IMR-90 (cell line): Measurements from ENCODE around the gene RUNDC3A. TPM values are rescaled to one million over a fixed set of nuclear protein-coding genes. Genes with fewer than 3 reads are reported as not detected.

Experiments
- ATAC-seq: fragments of 200-7000 bp; cut with Tn5 transposase; 2 replicates; pipeline ENCODE4 v1.9.1; 2020; ENCODE audit warnings: low read depth, mild to moderate bottlenecking, moderate library complexity
- BruUV-seq: library from RNA; stranded (reverse); fragments of 400-500 nt; replicated peaks from 2 replicates; lab custom pipeline; 2021; lab: Mats Ljungman, UMichigan
- CTCF ChIA-PET: fragments of 300-600 bp; formaldehyde crosslinking; extraction: SDS; loops from one replicate; lab custom pipeline; 2021; ENCODE audit warnings: antibody characterized with exemption; lab: Yijun Ruan, JAX
- POLR2A ChIA-PET: fragments of 300-600 bp; sonication (Branson Sonifier 250); formaldehyde crosslinking; loops from one replicate; lab custom pipeline; 2022; ENCODE audit warnings: antibody characterized with exemption; ENCODE audit not compliant: unreplicated experiment; lab: Charles Lee
- DNase-seq: peaks from one replicate; pipeline ENCODE4 v3.0.0; 2013
- H2AFZ ChIP-seq: replicated peaks from 2 replicates; pipeline ENCODE3; 2013; ENCODE audit warnings: low read length, mild to moderate bottlenecking; ENCODE audit not compliant: poor library complexity
- H2AK5ac ChIP-seq: 2 replicates; pipeline ENCODE4 v1.6.1; 2013; ENCODE audit warnings: low read depth, low read length, inconsistent platforms
- H2AK9ac ChIP-seq: replicated peaks from 2 replicates; pipeline ENCODE3; 2013; ENCODE audit warnings: mild to moderate bottlenecking, low read depth, low read length, moderate library complexity; ENCODE audit not compliant: poor library complexity
- H2BK120ac ChIP-seq: 2 replicates; pipeline ENCODE4 v1.6.1; 2013; ENCODE audit warnings: low read depth, low read length, inconsistent platforms
- H2BK15ac ChIP-seq: 3 replicates; pipeline ENCODE4 v1.6.1; 2013; ENCODE audit warnings: low read depth, low read length, inconsistent platforms
- H2BK20ac ChIP-seq: 2 replicates; pipeline ENCODE4 v1.6.1; 2013; ENCODE audit warnings: low read depth, mild to moderate bottlenecking, inconsistent platforms, low read length, moderate library complexity
- H2BK5ac ChIP-seq: 2 replicates; pipeline ENCODE4 v1.6.1; 2013; ENCODE audit warnings: mild to moderate bottlenecking, low read depth, low read length, inconsistent platforms; ENCODE audit not compliant: poor library complexity, severe bottlenecking
- H3K14ac ChIP-seq: replicated peaks from 2 replicates; pipeline ENCODE4 v1.6.1; 2013; ENCODE audit warnings: low read depth, low read length, inconsistent platforms
- H3K18ac ChIP-seq: 2 replicates; pipeline ENCODE4 v1.6.1; 2013; ENCODE audit warnings: low read depth, low read length, control low read depth
- H3K23ac ChIP-seq: 2 replicates; pipeline ENCODE4 v1.6.1; 2013; ENCODE audit warnings: low read depth, low read length, inconsistent platforms
- H3K27ac ChIP-seq: 2 replicates; pipeline ENCODE4 v1.5.1; 2013; ENCODE audit warnings: mild to moderate bottlenecking, control low read depth, low read length; ENCODE audit not compliant: insufficient read depth
- H3K27me3 ChIP-seq: 2 replicates; pipeline ENCODE4 v1.6.1; 2013; ENCODE audit warnings: low read length; ENCODE audit not compliant: control insufficient read depth, insufficient read depth
- H3K36me3 ChIP-seq: 2 replicates; pipeline ENCODE4 v1.6.1; 2013; ENCODE audit warnings: low read length, mixed read lengths; ENCODE audit not compliant: control insufficient read depth, insufficient read depth
- H3K4ac ChIP-seq: 2 replicates; pipeline ENCODE4 v1.6.1; 2013; ENCODE audit warnings: low read depth, low read length, inconsistent platforms
- H3K4me1 ChIP-seq: 2 replicates; pipeline ENCODE4 v1.6.1; 2013; ENCODE audit warnings: low read length, mixed read lengths; ENCODE audit not compliant: control insufficient read depth, insufficient read depth
- H3K4me2 ChIP-seq: 2 replicates; pipeline ENCODE4 v1.6.1; 2013; ENCODE audit warnings: low read depth, mild to moderate bottlenecking, control low read depth, low read length, moderate library complexity
- H3K4me3 ChIP-seq: 2 replicates; pipeline ENCODE4 v1.5.1; 2013; ENCODE audit warnings: low read depth, mild to moderate bottlenecking, control low read depth, low read length, moderate library complexity; ENCODE audit not compliant: insufficient read depth
- H3K56ac ChIP-seq: 2 replicates; pipeline ENCODE4 v1.6.1; 2013; ENCODE audit warnings: low read length, inconsistent platforms; ENCODE audit not compliant: insufficient read depth; ENCODE audit errors: extremely low read depth
- H3K79me1 ChIP-seq, 2 experiments: 2 replicates each; pipeline ENCODE4 v1.6.1; 2013; ENCODE audit warnings: low read length in 2 of 2, inconsistent platforms in 1 of 2, low read depth in 1 of 2
- H3K9ac ChIP-seq: 2 replicates; pipeline ENCODE4 v1.6.1; 2013; ENCODE audit warnings: low read depth, low read length, control low read depth
- H3K9me1 ChIP-seq: 2 replicates; pipeline ENCODE4 v1.6.1; 2013; ENCODE audit warnings: low read length, inconsistent platforms; ENCODE audit not compliant: insufficient read depth
- H3K9me3 ChIP-seq: 2 replicates; pipeline ENCODE4 v1.6.1; 2013; ENCODE audit warnings: low read length; ENCODE audit not compliant: control insufficient read depth, insufficient read depth
- H4K20me1 ChIP-seq: 2 replicates; pipeline ENCODE4 v1.6.1; 2013; ENCODE audit warnings: low read length, inconsistent platforms; ENCODE audit not compliant: insufficient read depth
- H4K5ac ChIP-seq: 2 replicates; pipeline ENCODE4 v1.6.1; 2013; ENCODE audit warnings: mild to moderate bottlenecking, low read depth, low read length, control low read depth
- H4K8ac ChIP-seq, 2 experiments: 2 replicates each; pipeline ENCODE4 v1.6.1; 2013; ENCODE audit warnings: low read depth in 2 of 2, low read length in 2 of 2, control low read depth in 1 of 2, inconsistent platforms in 1 of 2
- H4K91ac ChIP-seq: 2 replicates; pipeline ENCODE4 v1.6.1; 2013; ENCODE audit warnings: low read depth, low read length, inconsistent platforms; ENCODE audit not compliant: insufficient read depth
- BHLHE40 ChIP-seq: fragments of 150-350 bp; IDR thresholded peaks from 2 replicates; pipeline ENCODE4 v1.6.1; 2016; ENCODE audit warnings: mild to moderate bottlenecking, low read depth, low read length
- CEBPB ChIP-seq: IDR thresholded peaks from 2 replicates; pipeline ENCODE4 v1.6.1; 2012; ENCODE audit warnings: low read depth, low read length, improper control_type of control experiment
- CHD1 ChIP-seq: IDR thresholded peaks from 2 replicates; pipeline ENCODE4 v1.6.1; 2012; ENCODE audit warnings: low read depth, low read length, improper control_type of control experiment
- FOS ChIP-seq: fragments of 150-350 bp; IDR thresholded peaks from 2 replicates; pipeline ENCODE4 v1.6.1; 2016; ENCODE audit warnings: low read depth, low read length
- MAFK ChIP-seq: IDR thresholded peaks from 2 replicates; pipeline ENCODE4 v1.6.1; 2012; ENCODE audit warnings: low read depth, low read length, improper control_type of control experiment
- MAZ ChIP-seq: IDR thresholded peaks from 2 replicates; pipeline ENCODE4 v1.6.1; 2012; ENCODE audit warnings: low read depth, mild to moderate bottlenecking, low read length, improper control_type of control experiment, moderate library complexity, borderline replicate concordance
- MXI1 ChIP-seq: IDR thresholded peaks from 2 replicates; pipeline ENCODE4 v1.6.1; 2012; ENCODE audit warnings: low read depth, mild to moderate bottlenecking, low read length, moderate library complexity, borderline replicate concordance
- NFE2L2 ChIP-seq: fragments of 150-350 bp; IDR thresholded peaks from 2 replicates; pipeline ENCODE4 v1.6.1; 2016; ENCODE audit warnings: low read depth, mild to moderate bottlenecking, low read length
- POLR2A ChIP-seq: IDR thresholded peaks from 2 replicates; pipeline ENCODE4 v1.6.1; 2012; ENCODE audit warnings: mild to moderate bottlenecking, low read depth, low read length
- RAD21 ChIP-seq: IDR thresholded peaks from 2 replicates; pipeline ENCODE4 v1.6.1; 2012; ENCODE audit warnings: low read length, improper control_type of control experiment
- RCOR1 ChIP-seq: IDR thresholded peaks from 2 replicates; pipeline ENCODE4 v1.6.1; 2012; ENCODE audit warnings: mild to moderate bottlenecking, low read length, improper control_type of control experiment; ENCODE audit not compliant: insufficient replicate concordance
- RFX5 ChIP-seq: IDR thresholded peaks from 2 replicates; pipeline ENCODE4 v1.8.0; 2012; ENCODE audit warnings: low read depth, mild to moderate bottlenecking, low read length, moderate library complexity
- SMC3 ChIP-seq: fragments of 150-350 bp; IDR thresholded peaks from 2 replicates; pipeline ENCODE4 v1.6.1; 2016; ENCODE audit warnings: low read depth, mild to moderate bottlenecking, antibody characterized with exemption, low read length, moderate library complexity
- WGBS, 2 experiments: methylation state at CpG; one replicate each; pipeline versions ENCODE4 v1.1.5 to v1.1.7; 2013; ENCODE audit warnings: missing lambda C conversion rate in 2 of 2; ENCODE audit not compliant: insufficient read length in 1 of 2; ENCODE audit errors: extremely low coverage in 2 of 2; 5-methylcytosine and 5-hydroxymethylcytosine counted together
- dilution Hi-C: fragments of 300-500 bp; cut with HindIII; formaldehyde crosslinking; loops from one replicate; pipeline ENCODE4 v1.14.3; 2018; ENCODE audit warnings: low sequenced_read_pairs; ENCODE audit not compliant: unreplicated experiment
- in situ Hi-C: fragments of 300-500 bp; cut with MboI; formaldehyde crosslinking; loops from 3 replicates; pipeline ENCODE4 v1.14.3; 2019; ENCODE audit warnings: low sequenced_read_pairs, inconsistent platforms, mixed read lengths
- intact Hi-C: fragments of 100-400 bp; cut with micrococcal nuclease; formaldehyde crosslinking; loops from 2 replicates; pipeline ENCODE4 v1.10.0; 2022
- polyA plus RNA-seq, 3 experiments: library from polyadenylated mRNA; depleted of rRNA; stranded (reverse); fragments of >200 nt; gene quantifications; 2 replicates each; pipeline ENCODE4 v1.2.3, GENCODE V29; 2012; ENCODE audit warnings: low replicate concordance in 1 of 3
- total RNA-seq: library from RNA; depleted of rRNA; stranded (reverse); fragments of >200 nt; gene quantifications from 2 replicates; pipeline ENCODE4 v1.2.3, GENCODE V29; 2012
- TF ChIP-seq, protein P1 (sequence below): fragments of 150-350 bp; IDR thresholded peaks from 2 replicates; pipeline ENCODE4 v1.6.1; 2016; ENCODE audit warnings: low read depth, mild to moderate bottlenecking, low read length, moderate library complexity, borderline replicate concordance
- TF ChIP-seq, protein P2 (sequence below): conservative IDR thresholded peaks from 2 replicates; pipeline ENCODE4 v1.5.1; 2012; ENCODE audit warnings: mild to moderate bottlenecking, low read depth, low read length, improper control_type of control experiment
- TF ChIP-seq, protein P3 (sequence below): fragments of 150-350 bp; IDR thresholded peaks from 2 replicates; pipeline ENCODE4 v1.6.1; 2017; ENCODE audit warnings: mild to moderate bottlenecking, antibody characterized with exemption, low read length, low read depth

RUNDC3A gene
- total and polyA plus RNA-seq, 2 of the 4 experiments (the other 2 are of a cell fraction): under 0.01 to 0.34 TPM

DNA sequence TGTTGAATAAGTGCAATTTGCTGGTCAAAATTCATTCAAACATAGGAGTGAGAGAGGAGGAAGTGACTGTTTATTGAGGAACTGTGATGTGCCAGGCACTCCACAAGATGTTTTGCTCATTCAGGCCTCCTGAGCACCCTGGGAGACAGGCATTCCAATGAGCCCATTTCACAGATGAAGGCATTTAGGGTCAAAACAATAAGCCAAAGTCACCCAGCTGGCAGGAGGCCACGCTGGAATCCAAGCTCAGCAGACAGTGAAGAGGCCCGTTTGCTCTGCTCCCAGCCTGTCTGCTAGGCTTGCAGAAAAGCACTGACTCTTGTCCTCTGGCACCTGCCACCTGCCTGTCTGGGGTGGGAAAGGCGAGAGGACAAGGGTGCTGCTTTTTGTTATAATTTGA is 26.3 kb downstream of the RUNDC3A start:
- Histone ChIP-seq H2BK20ac (no peak overlapping the region), H4K91ac (no peak overlapping the region), H3K36me3 (no peaks in the 10 kb centered on the region), H2BK5ac (no peak overlapping the region), H2AK9ac (no peak overlapping the region), H2AFZ (no peak overlapping the region), H3K27ac (no peak overlapping the region), H4K5ac (no peak overlapping the region), H4K20me1 (no peaks in the 10 kb centered on the region), H3K79me1 (no peaks in the 10 kb centered on the region), H2BK120ac (no peak overlapping the region), H3K9me1 (no peaks in the 10 kb centered on the region), H3K4me3 (no peak overlapping the region), H3K27me3 (peaks cover 13% of the 10 kb centered on the region; the same call in 1 of the 2 replicates), H3K4me1 (no peaks in the 10 kb centered on the region), H3K4me2 (no peak overlapping the region), H2AK5ac (no peak overlapping the region), H3K18ac (no peak overlapping the region), H2BK15ac (no peak overlapping the region), H3K23ac (no peak overlapping the region), H3K4ac (no peak overlapping the region), H4K8ac (no peak overlapping the region), H3K56ac (no peak overlapping the region), H3K9me3 (no peaks in the 10 kb centered on the region), H3K14ac (no peak overlapping the region), H3K9ac (no peak overlapping the region)
- dilution Hi-C loops: no loop called here
- in situ Hi-C loops: no loop called here
- BruUV-seq: no TSS peak
- no peak for ATAC-seq
- ChIA-PET POLR2A (no interaction called here), CTCF (no interaction called here)
- intact Hi-C loops: no loop called here
- peak; percentile 15 for DNase-seq
- TF ChIP-seq CEBPB (no peak), BHLHE40 (no peak), NFE2L2 (no peak), RFX5 (no peak), FOS (no peak), RCOR1 (no peak), MAZ (no peak), RAD21 (no peak), SMC3 (no peak), POLR2A (no peak), CHD1 (no peak), MAFK (no peak), MXI1 (no peak)
- TF ChIP-seq, protein P1, sequence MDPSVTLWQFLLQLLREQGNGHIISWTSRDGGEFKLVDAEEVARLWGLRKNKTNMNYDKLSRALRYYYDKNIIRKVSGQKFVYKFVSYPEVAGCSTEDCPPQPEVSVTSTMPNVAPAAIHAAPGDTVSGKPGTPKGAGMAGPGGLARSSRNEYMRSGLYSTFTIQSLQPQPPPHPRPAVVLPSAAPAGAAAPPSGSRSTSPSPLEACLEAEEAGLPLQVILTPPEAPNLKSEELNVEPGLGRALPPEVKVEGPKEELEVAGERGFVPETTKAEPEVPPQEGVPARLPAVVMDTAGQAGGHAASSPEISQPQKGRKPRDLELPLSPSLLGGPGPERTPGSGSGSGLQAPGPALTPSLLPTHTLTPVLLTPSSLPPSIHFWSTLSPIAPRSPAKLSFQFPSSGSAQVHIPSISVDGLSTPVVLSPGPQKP: no peak
- TF ChIP-seq, protein P2, sequence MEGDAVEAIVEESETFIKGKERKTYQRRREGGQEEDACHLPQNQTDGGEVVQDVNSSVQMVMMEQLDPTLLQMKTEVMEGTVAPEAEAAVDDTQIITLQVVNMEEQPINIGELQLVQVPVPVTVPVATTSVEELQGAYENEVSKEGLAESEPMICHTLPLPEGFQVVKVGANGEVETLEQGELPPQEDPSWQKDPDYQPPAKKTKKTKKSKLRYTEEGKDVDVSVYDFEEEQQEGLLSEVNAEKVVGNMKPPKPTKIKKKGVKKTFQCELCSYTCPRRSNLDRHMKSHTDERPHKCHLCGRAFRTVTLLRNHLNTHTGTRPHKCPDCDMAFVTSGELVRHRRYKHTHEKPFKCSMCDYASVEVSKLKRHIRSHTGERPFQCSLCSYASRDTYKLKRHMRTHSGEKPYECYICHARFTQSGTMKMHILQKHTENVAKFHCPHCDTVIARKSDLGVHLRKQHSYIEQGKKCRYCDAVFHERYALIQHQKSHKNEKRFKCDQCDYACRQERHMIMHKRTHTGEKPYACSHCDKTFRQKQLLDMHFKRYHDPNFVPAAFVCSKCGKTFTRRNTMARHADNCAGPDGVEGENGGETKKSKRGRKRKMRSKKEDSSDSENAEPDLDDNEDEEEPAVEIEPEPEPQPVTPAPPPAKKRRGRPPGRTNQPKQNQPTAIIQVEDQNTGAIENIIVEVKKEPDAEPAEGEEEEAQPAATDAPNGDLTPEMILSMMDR: no peak
- TF ChIP-seq, protein P3, sequence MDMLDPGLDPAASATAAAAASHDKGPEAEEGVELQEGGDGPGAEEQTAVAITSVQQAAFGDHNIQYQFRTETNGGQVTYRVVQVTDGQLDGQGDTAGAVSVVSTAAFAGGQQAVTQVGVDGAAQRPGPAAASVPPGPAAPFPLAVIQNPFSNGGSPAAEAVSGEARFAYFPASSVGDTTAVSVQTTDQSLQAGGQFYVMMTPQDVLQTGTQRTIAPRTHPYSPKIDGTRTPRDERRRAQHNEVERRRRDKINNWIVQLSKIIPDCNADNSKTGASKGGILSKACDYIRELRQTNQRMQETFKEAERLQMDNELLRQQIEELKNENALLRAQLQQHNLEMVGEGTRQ: no peak
- WGBS, 2 experiments: 50% methylated on average over 1 of the region's 3 CpGs; no CpG with 5 or more reads in 1 of the 2 experiments
